Measurements from ENCODE around the gene SOBP. TPM values are rescaled to one million over a fixed set of nuclear protein-coding genes. Genes with fewer than 3 reads are reported as not detected.

Gene SOBP
- total RNA-seq, 1 donor from 2014 or later = 16.1 TPM

DNA sequence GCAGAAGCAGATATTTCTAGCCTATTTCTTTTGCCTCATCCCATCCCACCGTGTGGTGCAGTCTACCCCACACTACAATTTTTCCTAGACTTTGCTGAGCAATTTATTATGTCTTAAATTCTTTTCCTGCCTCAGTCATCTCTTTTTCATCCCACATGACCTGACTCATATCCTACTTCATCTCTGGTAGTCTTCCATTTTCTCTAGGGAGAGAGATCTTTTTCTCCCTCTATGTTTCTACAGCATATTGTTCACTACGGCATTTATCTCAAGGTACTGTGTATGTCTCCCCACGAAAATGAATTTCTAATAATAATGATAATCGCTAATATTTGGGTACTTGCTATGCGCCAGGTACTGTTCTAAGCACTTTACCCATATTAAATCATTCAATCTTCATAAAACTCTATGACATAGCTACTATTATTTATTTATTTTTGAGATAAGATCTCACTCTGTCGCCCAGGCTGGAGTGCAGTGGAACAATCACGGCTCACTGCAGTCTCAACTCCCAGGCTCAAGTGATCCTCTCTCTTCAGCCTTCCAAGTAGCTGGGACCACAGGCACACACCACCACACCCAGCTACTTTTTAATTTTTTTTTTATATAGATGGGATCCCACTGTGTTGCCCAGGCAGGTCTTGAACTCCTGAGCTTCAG is 46.2 kb upstream of the SOBP start:
- TF ChIP-seq, protein P1, sequence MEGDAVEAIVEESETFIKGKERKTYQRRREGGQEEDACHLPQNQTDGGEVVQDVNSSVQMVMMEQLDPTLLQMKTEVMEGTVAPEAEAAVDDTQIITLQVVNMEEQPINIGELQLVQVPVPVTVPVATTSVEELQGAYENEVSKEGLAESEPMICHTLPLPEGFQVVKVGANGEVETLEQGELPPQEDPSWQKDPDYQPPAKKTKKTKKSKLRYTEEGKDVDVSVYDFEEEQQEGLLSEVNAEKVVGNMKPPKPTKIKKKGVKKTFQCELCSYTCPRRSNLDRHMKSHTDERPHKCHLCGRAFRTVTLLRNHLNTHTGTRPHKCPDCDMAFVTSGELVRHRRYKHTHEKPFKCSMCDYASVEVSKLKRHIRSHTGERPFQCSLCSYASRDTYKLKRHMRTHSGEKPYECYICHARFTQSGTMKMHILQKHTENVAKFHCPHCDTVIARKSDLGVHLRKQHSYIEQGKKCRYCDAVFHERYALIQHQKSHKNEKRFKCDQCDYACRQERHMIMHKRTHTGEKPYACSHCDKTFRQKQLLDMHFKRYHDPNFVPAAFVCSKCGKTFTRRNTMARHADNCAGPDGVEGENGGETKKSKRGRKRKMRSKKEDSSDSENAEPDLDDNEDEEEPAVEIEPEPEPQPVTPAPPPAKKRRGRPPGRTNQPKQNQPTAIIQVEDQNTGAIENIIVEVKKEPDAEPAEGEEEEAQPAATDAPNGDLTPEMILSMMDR (IDR thresholded peaks at IDR 0.05; ENCODE audit: partially characterized antibody, unreplicated experiment) = no peak
- Mint-ChIP-seq H3K27ac (ENCODE audit: unreplicated experiment) (no peak overlapping the region), H3K36me3 (ENCODE audit: unreplicated experiment) (peaks cover 23% of the 10 kb centered on the region), H3K4me1 (ENCODE audit: low read depth, unreplicated experiment) (no peaks in the 10 kb centered on the region), H3K9me3 (ENCODE audit: unreplicated experiment) (peaks cover 12% of the 10 kb centered on the region), H3K4me3 (ENCODE audit: unreplicated experiment) (no peak overlapping the region), H3K27me3 (ENCODE audit: unreplicated experiment) (no peaks in the 10 kb centered on the region)
- no peak for DNase-seq

DNA sequence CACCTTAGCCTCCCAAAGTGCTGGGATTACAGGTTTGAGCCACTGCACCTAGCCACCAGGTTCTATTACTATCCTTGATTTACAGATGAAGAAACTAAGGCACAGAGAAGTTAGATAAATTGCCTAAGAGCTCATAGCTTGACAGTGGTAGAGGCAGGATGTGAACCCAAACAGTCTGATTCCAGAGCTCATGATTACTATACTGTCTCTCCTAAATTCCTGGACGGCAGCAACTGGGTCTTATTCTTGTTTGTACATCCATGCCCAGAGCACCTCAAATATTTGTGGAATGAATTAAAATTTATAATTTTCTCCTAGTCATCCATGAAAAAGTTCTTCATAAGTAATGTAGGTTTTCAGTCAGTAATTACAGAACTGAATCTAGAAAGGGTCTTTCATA is 45.6 kb upstream of the SOBP start:
- Mint-ChIP-seq H3K27me3 (ENCODE audit: unreplicated experiment) (no peaks in the 10 kb centered on the region), H3K36me3 (ENCODE audit: unreplicated experiment) (peaks cover 28% of the 10 kb centered on the region), H3K27ac (ENCODE audit: unreplicated experiment) (no peak overlapping the region), H3K4me1 (ENCODE audit: low read depth, unreplicated experiment) (no peaks in the 10 kb centered on the region), H3K9me3 (ENCODE audit: unreplicated experiment) (peaks cover 12% of the 10 kb centered on the region), H3K4me3 (ENCODE audit: unreplicated experiment) (no peak overlapping the region)
- TF ChIP-seq, protein P1 (IDR thresholded peaks at IDR 0.05; ENCODE audit: partially characterized antibody, unreplicated experiment) = no peak
- no peak for DNase-seq

DNA sequence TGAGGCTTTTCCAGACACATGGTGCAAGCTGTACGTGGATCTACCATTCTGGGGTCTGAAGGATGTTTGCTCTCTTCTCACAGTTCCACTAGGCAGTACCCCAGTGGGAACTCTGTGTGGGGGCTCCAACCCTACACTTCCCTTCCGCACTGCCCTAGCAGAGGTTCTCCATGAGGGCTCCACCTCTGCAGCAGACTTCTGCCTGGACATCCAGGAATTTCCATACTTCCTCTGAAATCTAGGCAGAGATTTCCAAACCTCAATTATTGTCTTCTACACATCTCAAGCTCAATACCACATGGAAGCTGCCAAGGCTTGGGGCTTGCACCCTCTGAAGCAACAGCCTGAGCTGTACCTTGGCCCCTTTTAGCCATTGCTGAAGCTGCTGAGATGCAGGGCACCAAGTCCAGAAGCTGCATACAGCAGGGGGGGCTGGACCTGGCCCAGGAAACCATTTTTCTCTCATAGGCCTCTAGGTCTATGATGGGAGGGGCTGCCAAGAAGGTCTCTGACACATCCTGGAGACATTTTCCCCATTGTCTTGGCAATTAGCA is 42.2 kb upstream of the SOBP start:
- TF ChIP-seq, protein P1 (IDR thresholded peaks at IDR 0.05; ENCODE audit: partially characterized antibody, unreplicated experiment) = no peak
- Mint-ChIP-seq H3K27ac (ENCODE audit: unreplicated experiment) (no peak overlapping the region), H3K36me3 (ENCODE audit: unreplicated experiment) (peaks cover 31% of the 10 kb centered on the region), H3K4me3 (ENCODE audit: unreplicated experiment) (no peak overlapping the region), H3K27me3 (ENCODE audit: unreplicated experiment) (no peaks in the 10 kb centered on the region), H3K4me1 (ENCODE audit: low read depth, unreplicated experiment) (no peaks in the 10 kb centered on the region), H3K9me3 (ENCODE audit: unreplicated experiment) (peaks cover 13% of the 10 kb centered on the region)
- DNase-seq = no peak

DNA sequence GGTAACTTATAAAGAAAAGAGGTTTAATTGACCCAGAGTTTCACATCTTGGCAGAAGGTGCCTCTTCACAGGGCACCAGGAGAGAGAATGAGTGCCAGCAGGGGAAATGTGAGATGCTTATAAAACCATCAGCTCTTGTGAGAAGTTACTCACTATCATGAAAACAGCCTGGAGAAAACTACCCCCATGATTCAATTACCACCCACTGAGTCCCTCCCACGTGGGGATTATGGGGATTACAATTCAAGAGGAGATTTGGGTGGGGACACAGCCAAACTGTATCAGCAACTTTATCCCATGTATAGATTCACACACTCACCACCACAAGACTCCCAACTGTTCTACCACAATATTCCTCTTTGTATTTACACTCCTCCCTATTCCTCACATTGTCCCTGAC is 41.1 kb upstream of the SOBP start:
- H3K4me1 Mint-ChIP-seq (ENCODE audit: low read depth, unreplicated experiment) = no peaks in the 10 kb centered on the region

More for the DNA sequence above, 41.1 kb upstream of the SOBP start:
- TF ChIP-seq, protein P1 (IDR thresholded peaks at IDR 0.05; ENCODE audit: partially characterized antibody, unreplicated experiment) = no peak
- DNase-seq = no peak
- Mint-ChIP-seq H3K4me3 (ENCODE audit: unreplicated experiment) (no peak overlapping the region), H3K27ac (ENCODE audit: unreplicated experiment) (no peak overlapping the region), H3K9me3 (ENCODE audit: unreplicated experiment) (peaks cover 13% of the 10 kb centered on the region), H3K36me3 (ENCODE audit: unreplicated experiment) (peaks cover 31% of the 10 kb centered on the region), H3K27me3 (ENCODE audit: unreplicated experiment) (no peaks in the 10 kb centered on the region)
